H1 (cell line): Measurements from ENCODE around the gene TOPORS. TPM values are rescaled to one million over a fixed set of nuclear protein-coding genes. Genes with fewer than 3 reads are reported as not detected.

Source experiments
- CTCF ChIA-PET: fragments of 300-600 bp; sonication (Branson Sonifier 250); formaldehyde crosslinking; loops from one replicate; lab custom pipeline; 2021; ENCODE audit not compliant: partially characterized antibody; lab: Charles Lee
- POLR2A ChIA-PET: fragments of 300-600 bp; sonication (Branson Sonifier 250); formaldehyde crosslinking; loops from one replicate; lab custom pipeline; 2021; ENCODE audit warnings: inconsistent platforms; ENCODE audit not compliant: partially characterized antibody; lab: Charles Lee
- DNase-seq, 2 experiments: peaks; one replicate each; pipeline versions ENCODE4 v3.0.0 to v3.0.0-alpha.2; 2010 to 2022; ENCODE audit warnings: low spot score in 2 of 2, low read depth in 1 of 2, mixed read lengths in 1 of 2
- FAIRE-seq: peaks from 2 replicates; lab custom pipeline; 2011; peaks lifted over from hg19 to GRCh38; lab: Jason Lieb, UNC
- H2AFZ ChIP-seq: 2 replicates; pipeline ENCODE4 v1.8.1; 2012; ENCODE audit warnings: low read length, inconsistent platforms
- H2AK5ac ChIP-seq: 2 replicates; pipeline ENCODE4 v1.6.1; 2013; ENCODE audit warnings: low read depth, low read length
- H2BK120ac ChIP-seq: replicated peaks from 2 replicates; pipeline ENCODE3; 2013; ENCODE audit warnings: low read depth, low read length, inconsistent platforms
- H2BK12ac ChIP-seq: 2 replicates; pipeline ENCODE4 v1.6.1; 2013; ENCODE audit warnings: low read depth, low read length
- H2BK15ac ChIP-seq: 2 replicates; pipeline ENCODE4 v1.6.1; 2013; ENCODE audit warnings: low read length
- H2BK20ac ChIP-seq: 2 replicates; pipeline ENCODE4 v1.6.1; 2013; ENCODE audit warnings: low read length
- H2BK5ac ChIP-seq: 2 replicates; pipeline ENCODE4 v1.6.1; 2013; ENCODE audit warnings: low read depth, low read length
- H3K14ac ChIP-seq: 2 replicates; pipeline ENCODE4 v1.6.1; 2013; ENCODE audit warnings: inconsistent platforms; ENCODE audit not compliant: insufficient read length
- H3K18ac ChIP-seq: 2 replicates; pipeline ENCODE4 v1.6.1; 2013; ENCODE audit warnings: low read length; ENCODE audit errors: extremely low read depth
- H3K23ac ChIP-seq: 2 replicates; pipeline ENCODE4 v1.6.1; 2013; ENCODE audit warnings: inconsistent platforms; ENCODE audit not compliant: insufficient read length
- H3K23me2 ChIP-seq: 2 replicates; pipeline ENCODE4 v1.6.1; 2013; ENCODE audit warnings: low read depth, low read length
- H3K27ac ChIP-seq: 2 replicates; pipeline ENCODE4 v1.6.1; 2011; ENCODE audit warnings: low read depth, low read length, inconsistent platforms
- H3K27me3 ChIP-seq, 4 experiments: replicated peaks in 1 of 4; 1 replicate in 1 of 4; 2 replicates in 3 of 4; pipeline versions ENCODE4 v1.6.1 to v1.8.1; 2011 to 2013; ENCODE audit warnings: low read length in 3 of 4, mild to moderate bottlenecking in 3 of 4, inconsistent platforms in 2 of 4, mixed read lengths in 2 of 4, moderate library complexity in 1 of 4; ENCODE audit not compliant: control insufficient read depth in 3 of 4, insufficient read depth in 3 of 4; ENCODE audit errors: extremely low read depth in 1 of 4
- H3K36me3 ChIP-seq, 4 experiments: 2 replicates each; pipeline versions ENCODE4 v1.6.1 to v1.8.1; 2011 to 2013; ENCODE audit warnings: mild to moderate bottlenecking in 4 of 4, low read length in 3 of 4, moderate library complexity in 2 of 4, control low read depth in 1 of 4, inconsistent platforms in 1 of 4; ENCODE audit not compliant: insufficient read depth in 4 of 4, control insufficient read depth in 2 of 4
- H3K4ac ChIP-seq: replicated peaks from 2 replicates; pipeline ENCODE3; 2013; ENCODE audit warnings: low read length, low read depth, mixed read lengths, inconsistent platforms; ENCODE audit not compliant: insufficient read length
- H3K4me1 ChIP-seq, 4 experiments: replicated peaks in 1 of 4; 1 replicate in 1 of 4; 2 replicates in 3 of 4; pipeline versions ENCODE4 v1.6.1 to v1.8.1; 2011 to 2013; ENCODE audit warnings: low read length in 3 of 4, inconsistent platforms in 2 of 4, mixed read lengths in 1 of 4; ENCODE audit not compliant: insufficient read depth in 4 of 4, control insufficient read depth in 3 of 4
- H3K4me2 ChIP-seq, 2 experiments: 2 replicates each; pipeline versions ENCODE4 v1.6.1 to v1.8.1; 2011 to 2013; ENCODE audit warnings: low read depth in 2 of 2, low read length in 2 of 2, control low read depth in 1 of 2, inconsistent platforms in 1 of 2, mild to moderate bottlenecking in 1 of 2; ENCODE audit not compliant: insufficient read depth in 1 of 2
- H3K4me3 ChIP-seq, 4 experiments: fragments of 200-600, 300-600 bp in 1 of 4; sonication (generic), shearing (Covaris generic), sonication (Bioruptor Twin) in 1 of 4; 2 replicates each; pipeline versions ENCODE4 v1.5.1 to v1.8.1; 2011 to 2016; ENCODE audit warnings: low read length in 4 of 4, low read depth in 3 of 4, control low read depth in 2 of 4, inconsistent platforms in 2 of 4, mild to moderate bottlenecking in 2 of 4, mixed read lengths in 1 of 4, moderate library complexity in 1 of 4; ENCODE audit not compliant: insufficient read depth in 2 of 4; ENCODE audit errors: extremely low read depth in 1 of 4
- H3K56ac ChIP-seq: replicated peaks from 2 replicates; pipeline ENCODE3; 2013; ENCODE audit warnings: low read depth, mild to moderate bottlenecking, mixed read lengths, low read length, inconsistent platforms; ENCODE audit not compliant: insufficient read length
- H3K79me1 ChIP-seq: 2 replicates; pipeline ENCODE4 v1.6.1; 2013; ENCODE audit warnings: low read depth, low read length, control low read depth
- H3K79me2 ChIP-seq, 2 experiments: 2 replicates each; pipeline versions ENCODE4 v1.6.1 to v1.8.1; 2012 to 2013; ENCODE audit warnings: low read length in 2 of 2, mild to moderate bottlenecking in 2 of 2, inconsistent platforms in 1 of 2; ENCODE audit not compliant: insufficient read depth in 2 of 2, control insufficient read depth in 1 of 2
- H3K9ac ChIP-seq, 4 experiments: replicated peaks in 1 of 4; 1 replicate in 1 of 4; 2 replicates in 3 of 4; pipeline versions ENCODE4 v1.6.1 to v1.8.1; 2011 to 2013; ENCODE audit warnings: low read depth in 3 of 4, low read length in 3 of 4, control low read depth in 2 of 4, mild to moderate bottlenecking in 2 of 4, moderate library complexity in 2 of 4, inconsistent platforms in 1 of 4; ENCODE audit errors: extremely low read depth in 1 of 4
- H3K9me3 ChIP-seq, 2 experiments: 2 replicates each; pipeline versions ENCODE4 v1.6.1 to v1.8.1; 2012 to 2013; ENCODE audit warnings: mild to moderate bottlenecking in 2 of 2, moderate library complexity in 2 of 2, control low read depth in 1 of 2, inconsistent platforms in 1 of 2, low read depth in 1 of 2, low read length in 1 of 2, mixed read lengths in 1 of 2; ENCODE audit not compliant: insufficient read depth in 2 of 2
- H4K20me1 ChIP-seq, 2 experiments: replicated peaks in 1 of 2; 2 replicates each; pipeline versions ENCODE3 to v1.8.1; 2011 to 2013; ENCODE audit warnings: inconsistent platforms in 2 of 2, low read length in 2 of 2, mild to moderate bottlenecking in 1 of 2; ENCODE audit not compliant: insufficient read depth in 2 of 2, control insufficient read depth in 1 of 2
- H4K5ac ChIP-seq: 2 replicates; pipeline ENCODE4 v1.6.1; 2013; ENCODE audit warnings: low read length, low read depth, mixed read lengths, inconsistent platforms; ENCODE audit not compliant: insufficient read length
- H4K8ac ChIP-seq: 2 replicates; pipeline ENCODE4 v1.8.0; 2013; ENCODE audit warnings: mild to moderate bottlenecking, moderate library complexity, low read length, inconsistent platforms; ENCODE audit not compliant: insufficient read depth; ENCODE audit errors: extremely low read depth
- H4K91ac ChIP-seq: replicated peaks from 2 replicates; pipeline ENCODE3; 2013; ENCODE audit warnings: low read length, mixed read lengths, inconsistent platforms; ENCODE audit not compliant: insufficient read length
- CHD1 ChIP-seq: IDR thresholded peaks from 2 replicates; pipeline ENCODE4 v1.6.1; 2012; ENCODE audit warnings: low read depth, low read length, improper control_type of control experiment
- CTBP2 ChIP-seq: IDR thresholded peaks from 2 replicates; pipeline ENCODE4 v1.7.0; 2011; ENCODE audit warnings: borderline replicate concordance, mild to moderate bottlenecking, moderate library complexity, mixed read lengths, low read length; ENCODE audit not compliant: insufficient read depth, insufficient read length
- HDAC6 ChIP-seq: IDR thresholded peaks from one replicate; pipeline ENCODE4 v1.7.1; 2012; ENCODE audit warnings: low read depth, mild to moderate bottlenecking, inconsistent platforms, low read length, moderate library complexity
- MAFK ChIP-seq: IDR thresholded peaks from 2 replicates; pipeline ENCODE4 v1.6.1; 2012; ENCODE audit warnings: low read depth, mild to moderate bottlenecking, improper control_type of control experiment, low read length
- NANOG ChIP-seq: IDR thresholded peaks from 2 replicates; pipeline ENCODE4 v1.6.1; 2011; ENCODE audit warnings: low read length, low read depth, mild to moderate bottlenecking, inconsistent platforms; ENCODE audit not compliant: insufficient read depth, poor library complexity, severe bottlenecking
- POLR2A ChIP-seq, 2 experiments: IDR thresholded peaks; 1 replicate in 1 of 2; 2 replicates in 1 of 2; pipeline ENCODE4 v1.6.1; 2011; ENCODE audit warnings: low read depth in 2 of 2, low read length in 2 of 2, mild to moderate bottlenecking in 2 of 2; ENCODE audit errors: control extremely low read depth in 1 of 2
- SIRT6 ChIP-seq: IDR thresholded peaks from one replicate; pipeline ENCODE4 v1.7.1; 2012; ENCODE audit warnings: low read length, inconsistent platforms
- SP1 ChIP-seq: IDR thresholded peaks from 2 replicates; pipeline ENCODE4 v1.6.1; 2011; ENCODE audit warnings: low read depth, low read length
- SP2 ChIP-seq: IDR thresholded peaks from 2 replicates; pipeline ENCODE4 v1.6.1; 2012; ENCODE audit warnings: mild to moderate bottlenecking, low read length, inconsistent platforms
- TCF12 ChIP-seq: IDR thresholded peaks from 2 replicates; pipeline ENCODE4 v1.6.1; 2011; ENCODE audit warnings: low read depth, mild to moderate bottlenecking, low read length
- YY1 ChIP-seq: IDR thresholded peaks from 2 replicates; pipeline ENCODE4 v1.6.1; 2011; ENCODE audit warnings: low read depth, mild to moderate bottlenecking, low read length
- WGBS, 2 experiments: shearing (Covaris generic) in 1 of 2; methylation state at CpG; one replicate each; pipeline versions ENCODE4 v1.1.6 to v1.1.7; 2013 to 2015; ENCODE audit warnings: low lambda C conversion rate in 2 of 2, mixed read lengths in 2 of 2, inconsistent platforms in 1 of 2, low coverage in 1 of 2, missing lambda C conversion rate in 1 of 2; ENCODE audit not compliant: insufficient replicate concordance in 2 of 2, insufficient coverage in 1 of 2, insufficient read length in 1 of 2; ENCODE audit errors: extremely low coverage in 1 of 2, missing lambda C conversion rate in 1 of 2; 5-methylcytosine and 5-hydroxymethylcytosine counted together
- polyA plus RNA-seq, 7 experiments: library from polyadenylated mRNA; depleted of rRNA in 3 of 7; stranded (reverse) in 5 of 7; unstranded in 2 of 7; fragments of >200 nt in 5 of 7; fragments of 200-250 nt in 2 of 7; gene quantifications; 1 replicate in 5 of 7; 2 replicates in 1 of 7; 4 replicates in 1 of 7; pipeline versions ENCODE4 v1.2.1 to v1.2.3, GENCODE V29; 2011 to 2013; ENCODE audit warnings: missing spikeins in 2 of 7, mixed read lengths in 2 of 7
- total RNA-seq: library from RNA; stranded (reverse); fragmentation: NEBNext Ultra II Directional; extraction: Animal tissue kit (Norgen Biotek cat#: 25700); gene quantifications from 2 replicates; pipeline ENCODE4 v1.2.1, GENCODE V29; 2021
- TF ChIP-seq, protein P1 (sequence below): IDR thresholded peaks from 2 replicates; pipeline ENCODE4 v1.6.1; 2011; ENCODE audit warnings: low read length, improper control_type of control experiment
- TF ChIP-seq, protein P2 (sequence below): IDR thresholded peaks from 2 replicates; pipeline ENCODE4 v1.6.1; 2012; ENCODE audit warnings: low read length, inconsistent platforms

TOPORS gene
- total and polyA plus RNA-seq, 2 of the 8 experiments (the other 6 are each of a cell fraction or from before 2014, with no cell fraction given): 10.3 to 30.7 TPM

DNA sequence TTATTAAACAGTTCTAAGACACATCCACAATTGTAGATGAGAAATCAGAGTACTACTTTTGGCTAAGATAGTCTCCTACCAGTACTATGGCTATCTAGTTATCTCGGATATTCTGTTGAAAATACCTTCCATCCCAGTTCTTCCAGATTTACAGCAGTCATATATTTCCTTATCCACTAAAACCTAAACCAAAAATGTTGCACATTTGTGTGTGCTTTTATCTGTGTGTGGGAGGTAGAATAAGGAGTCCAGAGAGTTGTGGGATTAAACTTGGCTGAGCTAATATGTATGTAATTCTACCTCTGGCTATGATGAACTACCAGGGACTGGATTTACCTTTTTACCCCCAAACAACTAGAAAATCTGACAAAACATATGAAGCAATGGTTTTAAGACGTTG lies 38.1 kb upstream of the TOPORS start:
- Histone ChIP-seq H3K79me2 (no peaks in the 10 kb centered on the region), H3K9ac (no peak overlapping the region), H3K23me2 (no peaks in the 10 kb centered on the region), H3K4me1 (no peaks in the 10 kb centered on the region), H2BK20ac (no peak overlapping the region), H3K9me3 (no peaks in the 10 kb centered on the region), H4K20me1 (no peaks in the 10 kb centered on the region), H3K23ac (no peak overlapping the region), H3K4me2 (no peak overlapping the region), H2AFZ (no peak overlapping the region), H4K8ac (no peak overlapping the region), H3K18ac (no peak overlapping the region), H3K27ac (no peak overlapping the region), H3K56ac (no peak overlapping the region), H4K91ac (no peak overlapping the region), H2BK15ac (no peak overlapping the region), H3K79me1 (no peaks in the 10 kb centered on the region), H2BK12ac (no peak overlapping the region), H3K4me3 (no peak overlapping the region), H2BK5ac (no peak overlapping the region), H2AK5ac (no peak overlapping the region), H2BK120ac (no peak overlapping the region), H3K4ac (no peak overlapping the region), H4K5ac (no peak overlapping the region), H3K14ac (no peak overlapping the region), H3K27me3 (no peaks in the 10 kb centered on the region), H3K36me3 (no peaks in the 10 kb centered on the region)
- DNase-seq (no peak), FAIRE-seq (no peak)
- ChIA-PET POLR2A (no interaction called here), CTCF (interaction anchor here (0.6 to 7.2 kb wide), 12 partner anchors 8 to 408 kb away, joined by 3 to 70 read pairs (median 7); no protein-coding TSS in a partner anchor)
- WGBS, 2 experiments: 59% methylated on average over 2 of the region's 2 CpGs; no CpG with 5 or more reads in 1 of the 2 experiments
- TF ChIP-seq TCF12 (no peak), CTBP2 (no peak), NANOG (no peak), HDAC6 (no peak), MAFK (no peak), SIRT6 (no peak), CHD1 (no peak), YY1 (no peak), SP1 (no peak), SP2 (no peak), POLR2A (IDR thresholded peaks at IDR 0.05; ENCODE audit: control extremely low read depth in 1 of 2, low read depth in 2 of 2, low read length in 2 of 2) (no peak)
- TF ChIP-seq, protein P1, sequence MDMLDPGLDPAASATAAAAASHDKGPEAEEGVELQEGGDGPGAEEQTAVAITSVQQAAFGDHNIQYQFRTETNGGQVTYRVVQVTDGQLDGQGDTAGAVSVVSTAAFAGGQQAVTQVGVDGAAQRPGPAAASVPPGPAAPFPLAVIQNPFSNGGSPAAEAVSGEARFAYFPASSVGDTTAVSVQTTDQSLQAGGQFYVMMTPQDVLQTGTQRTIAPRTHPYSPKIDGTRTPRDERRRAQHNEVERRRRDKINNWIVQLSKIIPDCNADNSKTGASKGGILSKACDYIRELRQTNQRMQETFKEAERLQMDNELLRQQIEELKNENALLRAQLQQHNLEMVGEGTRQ: no peak
- TF ChIP-seq, protein P2, sequence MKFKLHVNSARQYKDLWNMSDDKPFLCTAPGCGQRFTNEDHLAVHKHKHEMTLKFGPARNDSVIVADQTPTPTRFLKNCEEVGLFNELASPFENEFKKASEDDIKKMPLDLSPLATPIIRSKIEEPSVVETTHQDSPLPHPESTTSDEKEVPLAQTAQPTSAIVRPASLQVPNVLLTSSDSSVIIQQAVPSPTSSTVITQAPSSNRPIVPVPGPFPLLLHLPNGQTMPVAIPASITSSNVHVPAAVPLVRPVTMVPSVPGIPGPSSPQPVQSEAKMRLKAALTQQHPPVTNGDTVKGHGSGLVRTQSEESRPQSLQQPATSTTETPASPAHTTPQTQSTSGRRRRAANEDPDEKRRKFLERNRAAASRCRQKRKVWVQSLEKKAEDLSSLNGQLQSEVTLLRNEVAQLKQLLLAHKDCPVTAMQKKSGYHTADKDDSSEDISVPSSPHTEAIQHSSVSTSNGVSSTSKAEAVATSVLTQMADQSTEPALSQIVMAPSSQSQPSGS: no peak
